Naive B cell (primary cell): ENCODE measurements around the gene C20orf144. TPM values are rescaled to one million over a fixed set of nuclear protein-coding genes. Genes with fewer than 3 reads are reported as not detected.
"Not testable (repeated sequence)": the region's sequence is repeated elsewhere in the genome, so short reads cannot be mapped to it uniquely, and the experiment has no call there.

Source experiments
- ATAC-seq, 2 donors: fragments of 150-1000 bp; cut with Tn5 transposase; 2 replicates each; pipeline ENCODE4 v1.10.0; 2021; ENCODE audit warnings: low read depth in 2 of 2, mild to moderate bottlenecking in 2 of 2, moderate library complexity in 2 of 2
- DNase-seq: peaks from one replicate; pipeline ENCODE4 v3.0.0; 2022
- H3K27ac Mint-ChIP-seq, 6 donors: one replicate each; pipeline ENCODE4 v1.8.0; 2020 to 2022; ENCODE audit warnings: mild to moderate bottlenecking in 6 of 6, mixed read lengths in 6 of 6, moderate library complexity in 5 of 6, inconsistent platforms in 2 of 6
- H3K27me3 Mint-ChIP-seq, 3 donors: one replicate each; pipeline ENCODE4 v1.8.0; 2021 to 2022; ENCODE audit warnings: mixed read lengths in 3 of 3, mild to moderate bottlenecking in 1 of 3
- H3K36me3 Mint-ChIP-seq, 2 donors: one replicate each; pipeline ENCODE4 v1.8.0; 2020 to 2022; ENCODE audit warnings: mixed read lengths in 2 of 2, inconsistent platforms in 1 of 2, mild to moderate bottlenecking in 1 of 2
- H3K4me1 Mint-ChIP-seq, 3 donors: one replicate each; pipeline ENCODE4 v1.8.0; 2020 to 2022; ENCODE audit warnings: mixed read lengths in 3 of 3, inconsistent platforms in 1 of 3, mild to moderate bottlenecking in 1 of 3, moderate library complexity in 1 of 3
- H3K4me3 Mint-ChIP-seq, 8 donors: one replicate each; pipeline ENCODE4 v1.8.0; 2020 to 2022; ENCODE audit warnings: mild to moderate bottlenecking in 8 of 8, mixed read lengths in 8 of 8, moderate library complexity in 8 of 8, inconsistent platforms in 2 of 8
- H3K9me3 Mint-ChIP-seq, 7 donors: one replicate each; pipeline ENCODE4 v1.8.0; 2020 to 2022; ENCODE audit warnings: mixed read lengths in 7 of 7, mild to moderate bottlenecking in 5 of 7, inconsistent platforms in 2 of 7, moderate library complexity in 1 of 7
- polyA plus RNA-seq, 6 donors: library from polyadenylated mRNA; unstranded; fragments of 300-500 nt; fragmentation: Illumina TruSeq; gene quantifications; one replicate each; pipeline ENCODE4 v1.2.3, GENCODE V29; 2021; ENCODE audit warnings: low read depth in 6 of 6

Gene C20orf144
- not detected for polyA plus RNA-seq

DNA sequence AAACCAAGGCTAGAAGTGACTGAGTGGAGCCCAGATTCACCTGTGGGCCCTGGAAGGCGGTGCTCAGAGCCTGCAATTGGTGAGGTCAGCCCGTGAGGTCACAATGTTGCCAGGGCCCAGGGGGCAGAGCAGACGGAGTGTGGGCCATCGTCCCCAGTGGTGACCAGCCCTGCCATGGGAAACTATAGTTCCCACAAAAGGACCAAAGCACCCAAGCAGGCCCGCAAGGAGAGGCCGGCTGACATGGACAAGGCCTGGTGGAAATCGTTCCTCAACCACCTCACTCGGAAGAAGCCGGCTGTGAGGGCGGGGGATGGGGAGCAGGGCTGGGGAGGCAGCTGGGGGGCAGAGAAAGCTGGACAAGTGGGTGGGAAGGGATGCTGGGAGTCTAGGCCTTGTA is at the start of gene C20orf144:
C20orf144 (plus strand) TSS at position 156 of the 400 bp plus-strand sequence; CDS start at position 175, 19 bp downstream.
- Mint-ChIP-seq H3K4me3 (peak within 1 kb of the TSS; percentile 75 to 92 (median 90)), H3K4me1 (peaks cover 15 to 34% (median 30%) of the 10 kb centered on the region in 3 donors), H3K27ac (peak within 1 kb of the TSS in 5 of 6 donors; percentile 38 to 81 (median 71)), H3K27me3 (no peaks in the 10 kb centered on the region), H3K36me3 (no peaks in the 10 kb centered on the region), H3K9me3 (no peaks in the 10 kb centered on the region)
- DNase-seq: no peak
- no peak for ATAC-seq

DNA sequence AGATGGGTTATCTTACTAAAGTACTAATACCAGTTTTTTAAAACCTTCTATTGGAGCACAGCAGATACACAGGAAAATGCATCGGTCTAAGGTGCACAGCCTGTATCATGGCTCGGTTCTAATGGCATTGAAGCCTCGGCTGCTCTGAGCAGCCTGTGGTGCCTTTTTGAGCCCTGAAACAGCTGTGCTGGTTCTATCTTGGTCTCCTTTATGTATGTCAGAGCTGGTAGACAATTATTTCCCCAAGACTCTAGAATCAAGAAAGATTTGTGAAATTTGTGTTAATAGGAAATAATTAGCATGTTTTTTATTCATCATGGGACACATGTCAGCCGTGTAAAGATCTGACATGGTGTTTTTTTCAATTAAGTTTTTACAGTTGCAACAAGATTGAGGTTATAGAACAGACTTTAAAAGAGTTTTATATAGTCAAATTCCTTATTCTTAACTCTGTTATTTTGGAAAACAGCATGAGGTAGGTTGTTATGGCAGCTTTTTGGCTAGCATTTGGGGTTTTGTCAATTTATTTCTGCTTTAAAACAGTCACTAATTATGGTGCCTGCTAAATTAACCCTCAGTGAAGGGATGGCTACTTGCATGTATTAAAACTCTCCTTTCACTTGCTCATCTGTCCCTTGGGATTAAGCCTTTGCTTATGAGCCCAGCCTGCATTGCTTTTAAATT is 40.3 kb upstream of the C20orf144 start:
- Mint-ChIP-seq H3K4me1 (peaks cover 8 to 16% (median 14%) of the 10 kb centered on the region in 3 donors), H3K27me3 (no peaks in the 10 kb centered on the region), H3K27ac (no peak overlapping the region), H3K4me3 (no peak overlapping the region), H3K36me3 (peaks cover 8 to 28% of the 10 kb centered on the region in 2 donors), H3K9me3 (peaks cover 0 to 3% (median 0%) of the 10 kb centered on the region in 7 donors)
- no peak for ATAC-seq
- no peak for DNase-seq

DNA sequence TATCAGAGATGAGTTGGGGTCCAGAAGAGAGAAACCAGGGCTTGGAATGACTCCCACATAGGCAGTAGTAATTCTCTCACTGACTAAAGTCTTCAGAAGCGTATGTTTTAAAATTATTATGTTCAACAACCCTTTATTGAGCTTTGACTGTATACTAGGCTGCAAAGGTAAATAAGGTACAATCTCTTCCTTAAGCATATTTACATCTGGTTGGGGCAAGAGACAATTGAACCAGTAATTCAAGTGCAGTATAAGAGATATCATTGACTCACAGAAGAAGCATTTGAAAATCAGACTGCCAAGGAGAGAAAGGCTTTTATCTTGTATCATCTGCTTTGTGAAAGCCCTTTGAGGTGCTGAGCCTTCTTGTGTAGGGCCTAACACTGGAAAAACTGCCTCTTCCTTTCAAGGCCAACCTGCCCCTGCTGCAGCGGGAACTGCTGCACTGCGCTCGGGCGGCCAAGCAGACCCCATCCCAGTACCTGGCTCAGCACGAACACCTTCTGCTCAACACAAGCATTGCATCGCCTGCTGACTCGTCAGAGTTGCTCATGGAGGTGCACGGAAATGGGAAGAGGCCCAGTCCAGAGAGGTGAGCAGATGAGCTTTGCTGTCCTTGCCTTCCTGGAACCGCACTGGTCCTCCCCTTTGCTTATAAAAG is 39.3 kb upstream of the C20orf144 start:
- no peak for DNase-seq
- Mint-ChIP-seq H3K27ac (no peak overlapping the region), H3K9me3 (peaks cover 0 to 3% (median 0%) of the 10 kb centered on the region in 7 donors), H3K36me3 (peaks cover 8 to 29% of the 10 kb centered on the region in 2 donors), H3K4me1 (peaks cover 8 to 16% (median 14%) of the 10 kb centered on the region in 3 donors), H3K27me3 (no peaks in the 10 kb centered on the region), H3K4me3 (no peak overlapping the region)
- ATAC-seq: no peak

DNA sequence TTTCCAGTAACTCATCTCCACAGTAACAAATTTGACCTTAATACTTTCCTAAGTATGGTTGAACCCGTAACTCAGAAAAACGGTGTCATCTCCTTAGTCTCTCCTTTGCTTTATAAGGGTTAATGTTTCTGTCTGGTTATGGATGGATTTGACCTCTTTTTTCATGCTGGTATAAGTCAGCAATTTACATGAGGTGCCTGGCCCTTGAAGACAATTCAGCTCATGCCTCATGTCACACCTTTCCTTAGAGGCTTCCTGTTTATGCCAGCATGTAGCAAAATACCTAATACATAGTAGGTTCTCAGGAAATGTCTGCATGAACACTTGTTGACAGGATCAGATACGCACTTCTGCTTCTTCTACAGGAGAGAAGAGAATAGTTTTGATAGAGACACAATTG is 37.7 kb upstream of the C20orf144 start:
- ATAC-seq: peak; percentile 53 to 59
- peak overlapping the region; percentile 34 to 88 (median 62) for H3K27ac Mint-ChIP-seq
- DNase-seq: peak; percentile 15
- peaks cover 13 to 38% of the 10 kb centered on the region in 2 donors for H3K36me3 Mint-ChIP-seq
- peak overlapping the region in 3 of 8 donors; percentile 30 to 59 (median 35) for H3K4me3 Mint-ChIP-seq
- H3K27me3 Mint-ChIP-seq: no peaks in the 10 kb centered on the region
- H3K9me3 Mint-ChIP-seq: peaks cover 0 to 3% (median 0%) of the 10 kb centered on the region in 7 donors
- peaks cover 8 to 16% (median 14%) of the 10 kb centered on the region in 3 donors for H3K4me1 Mint-ChIP-seq

DNA sequence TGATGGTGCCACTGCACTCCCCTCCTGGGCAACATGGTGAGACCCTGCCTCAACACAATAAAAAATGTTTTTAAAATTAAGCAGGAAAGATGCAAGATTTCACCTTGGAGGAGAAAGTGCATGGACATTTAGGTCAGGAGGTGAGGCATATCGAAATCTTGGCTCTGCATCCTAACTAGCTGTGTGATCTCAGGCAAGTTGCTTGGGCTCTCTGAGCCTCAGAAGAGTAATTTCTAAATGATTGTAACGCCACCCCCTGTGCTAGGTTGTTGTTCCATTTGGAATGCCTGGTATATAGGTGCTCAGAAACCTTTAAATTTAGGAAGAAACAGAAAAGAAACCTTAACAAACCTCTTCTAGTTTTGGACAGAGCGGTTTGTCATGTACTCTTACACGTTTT is 35.9 kb upstream of the C20orf144 start:
- no peak overlapping the region for H3K4me3 Mint-ChIP-seq
- ATAC-seq (no peak), DNase-seq (no peak)
- H3K27ac Mint-ChIP-seq: peak overlapping the region in 2 of 6 donors; percentile 18 to 29
- peaks cover 8 to 16% (median 14%) of the 10 kb centered on the region in 3 donors for H3K4me1 Mint-ChIP-seq
- no peaks in the 10 kb centered on the region for H3K27me3 Mint-ChIP-seq
- H3K9me3 Mint-ChIP-seq: peaks cover 0 to 3% (median 0%) of the 10 kb centered on the region in 7 donors
- H3K36me3 Mint-ChIP-seq: peaks cover 25 to 52% of the 10 kb centered on the region in 2 donors

DNA sequence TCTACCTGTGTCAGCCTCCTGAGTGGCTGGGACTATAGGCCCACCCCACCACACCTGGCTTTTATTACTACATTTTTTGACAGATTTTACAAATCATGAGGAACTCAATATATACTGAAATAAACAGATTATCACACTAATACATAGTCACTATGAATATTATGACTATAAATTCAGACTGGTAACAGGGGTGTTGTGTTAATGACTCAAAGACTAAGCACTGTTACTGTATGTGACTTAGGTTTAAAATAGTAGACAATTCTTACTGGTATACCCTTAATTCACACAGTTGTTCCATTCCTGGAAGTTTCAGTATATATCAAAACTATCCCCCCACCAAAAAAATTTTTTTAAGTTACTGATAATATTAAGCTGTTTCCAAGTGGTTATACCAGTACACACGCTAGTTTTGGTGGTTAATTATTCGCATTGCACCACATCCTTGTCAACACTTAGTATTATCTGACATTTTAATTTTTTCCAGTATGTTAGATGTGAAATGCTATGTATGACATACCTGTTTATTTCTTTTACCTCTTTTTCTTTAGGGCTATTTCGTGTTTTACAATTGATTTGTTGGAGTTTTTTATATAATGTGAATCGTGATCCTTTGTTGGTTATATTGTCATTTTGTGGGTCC is 34.4 kb upstream of the C20orf144 start:
- Mint-ChIP-seq H3K4me1 (peaks cover 8 to 14% (median 13%) of the 10 kb centered on the region in 3 donors), H3K4me3 (no peak overlapping the region), H3K36me3 (peaks cover 25 to 50% of the 10 kb centered on the region in 2 donors), H3K27me3 (no peaks in the 10 kb centered on the region), H3K9me3 (peaks cover 0 to 3% (median 0%) of the 10 kb centered on the region in 7 donors), H3K27ac (peak overlapping the region in 3 of 6 donors; percentile 3 to 62 (median 33))
- no peak for ATAC-seq
- no peak for DNase-seq

DNA sequence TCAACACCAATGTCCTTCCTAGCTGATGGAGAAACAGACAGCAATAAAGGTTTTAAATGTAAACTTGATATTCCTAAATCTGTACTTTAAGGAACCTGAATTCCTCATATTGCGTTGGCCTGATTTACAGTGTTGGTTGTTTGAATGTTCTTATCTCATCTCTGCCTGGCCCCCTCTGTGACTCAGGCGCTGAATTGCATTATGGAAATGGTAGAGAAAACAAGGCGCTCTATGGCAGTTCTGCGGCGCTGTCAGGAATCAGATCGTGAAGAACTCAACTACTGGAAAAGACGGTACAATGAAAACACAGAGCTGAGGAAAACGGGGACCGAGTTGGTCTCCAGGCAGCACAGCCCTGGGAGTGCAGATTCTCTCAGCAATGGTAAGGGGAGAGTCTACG is 32.6 kb upstream of the C20orf144 start:
- H3K27me3 Mint-ChIP-seq: no peaks in the 10 kb centered on the region
- peaks cover 19 to 43% of the 10 kb centered on the region in 2 donors for H3K36me3 Mint-ChIP-seq
- no peak for DNase-seq
- no peak overlapping the region for H3K4me3 Mint-ChIP-seq
- ATAC-seq: no peak
- peak overlapping the region in 2 of 6 donors; percentile 5 to 81 for H3K27ac Mint-ChIP-seq
- H3K4me1 Mint-ChIP-seq: peaks cover 4 to 8% (median 7%) of the 10 kb centered on the region in 3 donors
- H3K9me3 Mint-ChIP-seq: peaks cover 0 to under 1% (median 0%) of the 10 kb centered on the region in 7 donors

DNA sequence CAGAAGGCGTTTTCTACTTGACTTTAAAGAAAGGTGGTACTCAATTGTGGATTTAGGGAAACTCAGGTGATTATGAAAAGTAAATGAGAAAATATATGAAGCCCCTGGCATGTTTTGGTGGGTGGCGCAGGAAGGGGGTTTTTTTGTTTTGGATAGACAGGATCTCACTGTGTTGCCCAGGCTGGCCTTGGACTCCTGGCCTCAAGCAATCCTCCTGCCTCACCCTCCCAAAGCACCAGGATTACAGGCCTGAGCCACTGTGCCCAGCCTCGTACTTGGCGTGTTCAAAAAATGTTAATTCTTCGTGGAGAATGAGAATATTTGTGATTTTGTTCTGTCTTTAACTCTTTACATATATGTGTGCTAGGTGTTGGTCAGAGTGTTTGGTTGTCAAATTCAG is 32.1 kb upstream of the C20orf144 start:
- Mint-ChIP-seq H3K4me1 (peaks cover 0 to 4% (median 2%) of the 10 kb centered on the region in 3 donors), H3K27ac (no peak overlapping the region), H3K36me3 (peaks cover 17 to 38% of the 10 kb centered on the region in 2 donors), H3K27me3 (no peaks in the 10 kb centered on the region), H3K9me3 (no peaks in the 10 kb centered on the region), H3K4me3 (no peak overlapping the region)
- DNase-seq (no peak), ATAC-seq (no peak)

DNA sequence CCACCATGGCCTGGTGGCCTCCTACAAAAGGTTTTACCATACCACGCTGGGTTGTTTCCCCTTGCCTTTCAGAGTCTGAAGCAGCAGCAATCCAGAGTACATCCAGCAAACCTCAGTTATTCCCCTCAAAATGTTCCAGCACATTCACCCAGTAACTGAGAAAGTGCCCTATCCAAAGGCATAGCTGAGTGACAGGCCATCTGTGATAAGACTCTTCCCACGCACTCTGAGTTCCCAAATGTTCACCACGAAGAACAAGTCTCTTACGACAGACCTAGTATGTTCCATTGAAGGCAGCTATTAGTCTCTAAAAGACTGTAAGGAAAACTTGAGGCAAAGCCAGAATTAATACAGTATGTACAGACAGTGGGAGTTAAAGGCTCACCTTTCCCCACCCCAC is 31.6 kb upstream of the C20orf144 start:
- no peak for ATAC-seq
- peak overlapping the region in 1 of 8 donors; percentile 9 for H3K4me3 Mint-ChIP-seq
- H3K9me3 Mint-ChIP-seq: no peaks in the 10 kb centered on the region
- no peaks in the 10 kb centered on the region for H3K27me3 Mint-ChIP-seq
- peak overlapping the region in 2 of 6 donors; percentile 16 to 62 for H3K27ac Mint-ChIP-seq
- DNase-seq: no peak
- H3K4me1 Mint-ChIP-seq: no peaks in the 10 kb centered on the region
- H3K36me3 Mint-ChIP-seq: peaks cover 17 to 33% of the 10 kb centered on the region in 2 donors

DNA sequence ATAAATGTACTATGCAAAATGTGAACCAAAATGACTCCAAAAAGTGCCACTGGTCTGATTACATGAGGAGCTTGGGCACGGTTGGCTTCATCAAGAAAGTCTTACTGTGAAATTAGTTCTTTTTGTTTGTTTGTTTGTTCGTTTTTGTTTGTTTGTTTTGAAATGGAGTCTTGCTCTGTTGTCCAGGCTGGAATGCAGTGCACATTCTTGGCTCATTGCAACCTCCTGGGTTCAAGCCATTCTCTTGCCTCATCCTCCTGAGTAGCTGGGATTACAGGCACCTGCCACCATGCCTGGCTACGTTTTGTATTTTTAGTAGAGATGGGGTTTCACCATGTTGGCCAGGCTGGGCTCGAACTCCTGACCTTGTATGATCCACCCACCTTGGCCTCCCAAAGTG is 30.2 kb upstream of the C20orf144 start:
- H3K9me3 Mint-ChIP-seq, H3K27me3 Mint-ChIP-seq, H3K27ac Mint-ChIP-seq, DNase-seq, ATAC-seq, H3K4me1 Mint-ChIP-seq, H3K4me3 Mint-ChIP-seq: not testable (repeated sequence)
- peaks cover 21 to 28% of the 10 kb centered on the region in 2 donors for H3K36me3 Mint-ChIP-seq

DNA sequence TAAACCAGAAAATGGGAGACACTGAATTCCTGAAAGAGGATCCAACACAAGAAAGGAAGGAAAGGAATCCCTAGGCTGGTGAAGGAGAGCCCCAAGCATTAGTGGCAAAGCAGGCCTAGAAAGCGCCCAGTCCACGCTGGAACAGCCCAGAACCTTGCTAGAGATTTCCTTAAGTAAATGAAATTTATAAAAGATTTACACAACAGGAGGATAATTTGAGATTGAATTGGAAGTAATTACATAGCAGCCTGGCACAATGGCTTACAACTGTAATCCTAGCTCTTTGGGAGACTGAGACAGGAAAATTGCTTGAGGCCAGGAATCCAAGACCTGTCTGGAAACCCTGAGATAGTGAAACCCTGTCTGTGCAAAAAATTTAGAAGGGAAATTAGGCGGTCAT is 26.8 kb upstream of the C20orf144 start:
- DNase-seq (no peak), ATAC-seq (no peak)
- Mint-ChIP-seq H3K4me1 (no peaks in the 10 kb centered on the region), H3K36me3 (peaks cover 19 to 29% of the 10 kb centered on the region in 2 donors), H3K9me3 (no peaks in the 10 kb centered on the region), H3K27me3 (no peaks in the 10 kb centered on the region), H3K27ac (peak overlapping the region in 1 of 6 donors; percentile 72), H3K4me3 (no peak overlapping the region)

DNA sequence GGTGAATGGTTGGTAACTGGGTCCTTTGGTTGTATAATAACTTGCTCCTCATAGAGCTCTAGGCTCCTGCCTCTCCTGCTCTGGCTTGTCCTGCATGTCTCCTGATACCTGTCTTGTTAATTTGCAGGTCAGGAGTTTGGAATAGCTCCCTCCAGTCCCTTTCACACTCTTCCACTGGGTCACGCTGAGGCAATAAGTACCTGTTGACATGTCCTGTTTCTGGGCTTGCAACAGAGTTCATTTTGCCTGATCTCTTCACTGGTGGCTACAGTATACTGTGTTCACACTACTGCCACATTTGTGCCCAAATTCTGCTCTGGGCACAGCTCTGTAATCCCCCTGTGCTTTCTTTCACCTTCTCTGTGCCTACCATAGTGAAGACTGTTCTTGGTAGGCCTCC is 25.4 kb upstream of the C20orf144 start:
- ATAC-seq (no peak), DNase-seq (no peak)
- H3K9me3 Mint-ChIP-seq: no peaks in the 10 kb centered on the region
- no peaks in the 10 kb centered on the region for H3K27me3 Mint-ChIP-seq
- H3K27ac Mint-ChIP-seq: peak overlapping the region in 2 of 6 donors; percentile 21 to 57
- H3K36me3 Mint-ChIP-seq: peaks cover 20 to 30% of the 10 kb centered on the region in 2 donors
- H3K4me1 Mint-ChIP-seq: no peaks in the 10 kb centered on the region
- H3K4me3 Mint-ChIP-seq: no peak overlapping the region

DNA sequence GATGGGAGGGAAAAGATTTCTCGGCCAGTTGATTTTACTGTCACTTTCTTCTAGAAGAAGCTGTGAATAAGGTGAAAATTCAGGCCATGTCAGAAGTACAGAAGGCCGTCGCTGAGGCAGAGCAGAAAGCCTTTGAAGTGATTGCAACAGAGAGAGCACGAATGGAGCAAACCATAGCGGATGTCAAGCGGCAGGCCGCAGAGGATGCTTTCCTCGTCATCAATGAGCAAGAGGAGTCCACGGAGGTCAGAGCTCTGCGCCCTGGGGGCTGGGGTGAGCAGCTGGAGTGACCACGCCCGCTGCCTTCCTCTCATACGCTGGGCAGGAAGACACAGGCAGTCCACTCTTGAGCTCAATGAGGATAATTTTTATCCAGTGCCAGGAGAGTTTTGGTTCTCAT is 21.8 kb upstream of the C20orf144 start:
- H3K27ac Mint-ChIP-seq: no peak overlapping the region
- no peaks in the 10 kb centered on the region for H3K4me1 Mint-ChIP-seq
- H3K4me3 Mint-ChIP-seq: no peak overlapping the region
- H3K36me3 Mint-ChIP-seq: peaks cover 20 to 39% of the 10 kb centered on the region in 2 donors
- no peaks in the 10 kb centered on the region for H3K9me3 Mint-ChIP-seq
- DNase-seq (no peak), ATAC-seq (no peak)
- no peaks in the 10 kb centered on the region for H3K27me3 Mint-ChIP-seq
